Adrenal gland (tissue), 5 donors: ENCODE measurements around the gene ACE2.

Source experiments
- CTCF ChIP-seq, 6 experiments: fragments of 450-650 bp in 4 of 6; fragments of 200-600 bp in 2 of 6; sonication (generic) in 1 of 6; IDR thresholded peaks; 1 replicate in 5 of 6; 2 replicates in 1 of 6; pipeline versions ENCODE4 v1.5.1 to v1.8.0; 2016 to 2021; ENCODE audit warnings: antibody characterized with exemption in 6 of 6, mild to moderate bottlenecking in 2 of 6, moderate library complexity in 1 of 6
- POLR2A ChIP-seq, 2 donors: fragments of 450-650 bp; IDR thresholded peaks; one replicate each; pipeline ENCODE4 v1.6.1; 2017; ENCODE audit warnings: antibody characterized with exemption in 2 of 2, mild to moderate bottlenecking in 2 of 2, moderate library complexity in 1 of 2
- donor health status: DM: no; HTN: no; CAD: no.

- TF ChIP-seq CTCF (IDR thresholded peaks at IDR 0.05) (no peak), POLR2A (IDR thresholded peaks at IDR 0.05) (no peak)
Measured at GRCh38 chrX:15602761-15603160, 2.0 kb upstream of the ACE2 start.
